ENCODE data around the gene ERMN.

Gene ERMN

DNA sequence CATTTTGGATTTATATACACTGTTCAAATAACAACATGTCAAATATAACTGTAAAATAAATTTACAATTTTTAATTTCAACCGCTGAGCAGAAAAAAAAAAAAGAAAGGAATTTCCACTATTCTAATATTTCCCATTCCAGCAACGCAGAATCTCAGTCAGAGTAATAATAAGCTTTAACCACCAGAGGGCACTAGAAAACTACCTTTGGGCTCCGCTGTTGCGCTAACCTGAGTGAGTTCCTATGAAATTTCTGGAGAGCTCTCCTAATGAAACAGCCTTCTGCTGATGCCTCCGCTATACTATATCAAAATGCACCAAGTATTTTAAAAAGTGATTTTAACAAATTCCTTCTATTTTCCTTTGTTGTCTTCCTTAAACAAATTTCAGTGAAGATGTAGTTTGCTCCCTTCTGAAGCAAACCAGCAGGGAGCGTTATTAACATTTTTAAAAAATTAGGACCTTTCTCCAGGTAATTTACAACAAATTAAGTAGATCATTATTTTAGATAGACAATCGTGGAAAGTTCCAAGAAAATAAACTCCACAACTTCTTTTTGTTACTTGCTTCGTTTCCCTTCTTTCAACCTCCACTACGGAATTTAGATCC, 23.0 kb downstream of the ERMN start:
- peak; percentile 34 for DNase-seq (ENCODE audit: low spot score)
- CTCF ChIA-PET = interaction anchor here (0.6 to 3.7 kb wide), 24 partner anchors 9 to 1519 kb away, joined by 3 to 24 read pairs (median 5); partner anchors contain the start of gene ERMN
- no peak overlapping the region for H3K27ac ChIP-seq
- POLR2A ChIA-PET (ENCODE audit: low non-redundant PET) = no interaction called here
- TF ChIP-seq, protein P1, sequence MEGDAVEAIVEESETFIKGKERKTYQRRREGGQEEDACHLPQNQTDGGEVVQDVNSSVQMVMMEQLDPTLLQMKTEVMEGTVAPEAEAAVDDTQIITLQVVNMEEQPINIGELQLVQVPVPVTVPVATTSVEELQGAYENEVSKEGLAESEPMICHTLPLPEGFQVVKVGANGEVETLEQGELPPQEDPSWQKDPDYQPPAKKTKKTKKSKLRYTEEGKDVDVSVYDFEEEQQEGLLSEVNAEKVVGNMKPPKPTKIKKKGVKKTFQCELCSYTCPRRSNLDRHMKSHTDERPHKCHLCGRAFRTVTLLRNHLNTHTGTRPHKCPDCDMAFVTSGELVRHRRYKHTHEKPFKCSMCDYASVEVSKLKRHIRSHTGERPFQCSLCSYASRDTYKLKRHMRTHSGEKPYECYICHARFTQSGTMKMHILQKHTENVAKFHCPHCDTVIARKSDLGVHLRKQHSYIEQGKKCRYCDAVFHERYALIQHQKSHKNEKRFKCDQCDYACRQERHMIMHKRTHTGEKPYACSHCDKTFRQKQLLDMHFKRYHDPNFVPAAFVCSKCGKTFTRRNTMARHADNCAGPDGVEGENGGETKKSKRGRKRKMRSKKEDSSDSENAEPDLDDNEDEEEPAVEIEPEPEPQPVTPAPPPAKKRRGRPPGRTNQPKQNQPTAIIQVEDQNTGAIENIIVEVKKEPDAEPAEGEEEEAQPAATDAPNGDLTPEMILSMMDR (conservative IDR thresholded peaks at IDR 0.05; ENCODE audit: low read depth) = peak; percentile 83

DNA sequence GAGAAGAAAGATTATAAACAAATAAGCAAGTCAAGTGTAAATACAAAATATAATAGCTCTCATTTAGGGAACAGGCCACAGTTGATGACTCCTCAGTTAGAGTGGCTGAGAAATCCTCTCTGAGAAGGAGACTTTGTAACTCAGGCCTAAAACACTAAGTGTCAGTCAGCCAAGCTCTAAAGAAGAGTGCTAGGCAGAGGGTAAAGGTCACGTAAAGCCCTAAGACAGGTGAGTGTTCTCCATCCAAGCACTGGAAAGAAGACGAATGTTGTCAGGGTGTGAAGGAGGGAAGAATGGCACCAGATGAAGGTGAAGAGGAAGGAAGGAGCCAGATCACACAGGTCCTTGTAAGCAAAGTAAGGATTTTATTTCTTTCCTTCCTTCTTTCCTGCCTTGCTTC, 24.3 kb downstream of the ERMN start:
- no peak for DNase-seq (ENCODE audit: low spot score)
- CTCF ChIA-PET = interaction anchor here (0.5 to 1.0 kb wide), 5 partner anchors 20 to 1435 kb away, joined by 3 to 5 read pairs (median 3); no protein-coding TSS in a partner anchor
- H3K27ac ChIP-seq = no peak overlapping the region
- POLR2A ChIA-PET (ENCODE audit: low non-redundant PET) = no interaction called here
- TF ChIP-seq, protein P1 (conservative IDR thresholded peaks at IDR 0.05; ENCODE audit: low read depth) = no peak

DNA sequence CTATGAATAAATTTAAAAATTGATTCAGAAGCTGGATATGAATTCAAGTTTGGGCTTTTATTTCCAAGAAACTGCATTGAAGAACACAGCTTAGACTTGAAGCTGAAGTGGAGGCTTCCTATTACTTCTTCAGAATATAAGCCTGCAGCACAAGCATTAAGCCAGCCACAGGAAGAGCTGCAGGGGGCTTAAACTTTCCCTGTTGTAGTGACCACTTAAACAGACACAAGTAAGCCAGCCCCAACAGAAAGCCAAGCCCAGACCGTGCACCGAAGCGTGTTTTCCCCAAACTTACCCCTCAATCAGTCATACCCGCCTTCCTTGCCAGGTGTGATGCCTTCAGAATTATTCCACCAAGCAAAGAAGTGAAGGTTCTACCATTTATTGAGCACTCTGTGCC, 28.7 kb downstream of the ERMN start:
- POLR2A ChIA-PET (ENCODE audit: low non-redundant PET) = no interaction called here
- TF ChIP-seq, protein P1 (conservative IDR thresholded peaks at IDR 0.05; ENCODE audit: low read depth) = no peak
- CTCF ChIA-PET = no interaction called here

DNA sequence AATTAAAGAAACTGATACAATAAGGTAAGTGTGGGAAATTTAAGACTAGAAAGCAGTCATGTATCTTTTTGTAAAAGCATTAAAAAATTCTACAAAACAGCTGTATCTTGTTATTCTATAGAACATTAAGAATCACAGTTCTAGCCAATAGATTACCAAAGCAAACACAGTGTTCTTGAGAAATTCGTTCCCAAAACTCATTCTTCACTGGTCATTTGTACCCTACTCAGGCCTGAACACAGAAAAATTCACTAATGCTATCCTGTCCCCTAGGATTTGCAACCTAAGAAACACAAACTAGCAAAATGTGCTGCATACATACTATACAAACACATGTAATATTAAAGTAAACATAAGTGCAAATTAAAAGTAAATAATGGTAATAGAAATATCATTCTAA, 29.1 kb downstream of the ERMN start:
- no peak for DNase-seq (ENCODE audit: low spot score)
- H3K27ac ChIP-seq = no peak overlapping the region
- ChIA-PET CTCF (no interaction called here), POLR2A (ENCODE audit: low non-redundant PET) (no interaction called here)
- TF ChIP-seq, protein P1 (conservative IDR thresholded peaks at IDR 0.05; ENCODE audit: low read depth) = no peak

More for the DNA sequence above, 28.7 kb downstream of the ERMN start:
- DNase-seq (ENCODE audit: low spot score) = no peak
- H3K27ac ChIP-seq = no peak overlapping the region

DNA sequence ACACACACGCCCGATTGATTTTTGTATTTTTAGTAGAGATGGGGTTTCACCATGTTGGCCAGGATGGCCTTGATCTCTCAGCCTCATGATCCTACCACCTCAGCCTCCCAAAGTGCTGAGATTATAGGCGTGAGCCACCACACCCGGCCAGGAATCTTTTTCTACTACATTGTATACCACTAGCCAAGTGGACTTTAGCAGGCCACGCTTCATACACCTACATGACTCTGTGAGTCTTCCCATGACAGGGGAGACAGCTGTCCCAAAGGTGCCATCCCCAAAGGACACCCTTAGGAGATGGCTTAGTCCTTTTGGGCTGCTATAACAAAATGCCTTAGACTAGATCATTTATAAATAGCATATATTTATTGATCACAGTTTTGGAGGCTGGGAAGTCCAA, 32.8 kb downstream of the ERMN start:
- CTCF ChIA-PET = no interaction called here
- DNase-seq (ENCODE audit: low spot score) = no peak
- H3K27ac ChIP-seq = no peak overlapping the region
- POLR2A ChIA-PET (ENCODE audit: low non-redundant PET) = no interaction called here
- TF ChIP-seq, protein P1 (conservative IDR thresholded peaks at IDR 0.05; ENCODE audit: low read depth) = no peak

GRCh38 chr2:157291018-157291417, 34.6 kb downstream of the ERMN start:
- TF ChIP-seq, protein P1 (conservative IDR thresholded peaks at IDR 0.05; ENCODE audit: low read depth) = no peak
- CTCF ChIA-PET = interaction anchor here (0.6 kb wide), 1 partner anchor 174 kb away, joined by 3 read pairs; no protein-coding TSS in a partner anchor
- POLR2A ChIA-PET (ENCODE audit: low non-redundant PET) = no interaction called here
- no peak for DNase-seq (ENCODE audit: low spot score)
- no peak overlapping the region for H3K27ac ChIP-seq
